EL (cell line): ENCODE data around the gene RBM15.

Source experiments
- DNase-seq: peaks from one replicate; pipeline ENCODE4 v3.0.0-alpha.2; 2016

Gene RBM15

DNA sequence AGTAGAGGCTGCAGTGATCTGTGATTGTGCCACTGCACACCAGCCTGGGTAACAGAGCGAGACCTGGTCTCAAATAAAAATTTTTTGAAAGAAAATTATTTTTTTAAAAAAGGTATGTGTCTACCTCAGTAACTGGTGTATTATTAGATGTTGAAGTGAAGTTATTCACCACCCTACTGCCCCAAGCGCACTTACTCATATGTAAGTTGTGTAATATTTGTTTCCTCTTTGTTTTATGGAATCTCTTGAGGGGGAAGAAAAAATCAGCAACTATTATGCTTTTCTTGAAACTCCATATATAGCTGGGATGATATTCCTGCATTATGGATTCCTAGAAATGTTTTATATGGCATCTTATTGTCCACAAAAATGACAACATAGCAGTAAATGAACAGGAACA is 21.3 kb downstream of the RBM15 start:
- DNase-seq = no peak

GRCh38 chr1:110361856-110362255 is 22.7 kb downstream of the RBM15 start:
- no peak for DNase-seq

DNA sequence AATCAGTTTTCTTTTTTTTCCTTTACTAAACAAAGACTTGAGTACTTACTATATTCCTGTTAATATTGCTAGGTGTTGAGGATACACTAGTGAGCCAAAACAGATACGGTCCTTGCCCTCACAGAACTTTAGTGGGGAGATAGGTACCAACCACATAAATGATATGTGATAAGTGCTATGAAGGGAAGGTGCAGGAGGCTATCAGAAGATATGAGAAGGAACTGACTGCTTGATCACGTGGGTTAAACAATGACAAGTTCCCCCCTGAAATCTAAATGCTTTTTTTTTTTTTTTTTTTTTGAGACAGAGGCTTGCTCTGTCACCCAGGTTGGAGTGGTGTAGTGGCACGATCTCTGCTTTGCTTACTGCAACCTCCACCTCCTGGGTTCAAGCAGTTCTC is 25.0 kb downstream of the RBM15 start:
- DNase-seq = no peak

DNA sequence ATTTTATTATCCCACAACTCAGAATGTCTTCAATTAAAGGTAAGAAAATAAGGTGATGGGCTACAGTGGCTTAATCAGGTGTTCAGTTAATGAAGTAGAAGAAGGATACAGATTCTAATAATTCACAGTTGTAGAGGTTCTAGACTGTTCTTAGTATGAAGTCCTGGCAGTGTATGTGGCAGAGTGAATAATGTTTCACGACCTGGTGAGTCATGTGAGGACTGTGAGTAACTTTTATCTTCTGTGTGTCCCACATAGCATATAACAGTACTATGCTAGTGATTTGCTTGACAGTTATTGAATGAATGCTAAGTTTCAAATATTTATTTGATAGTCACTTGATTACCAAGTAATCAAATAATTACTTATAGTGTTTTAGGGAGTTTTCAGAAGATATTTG is 31.6 kb downstream of the RBM15 start:
- peak; percentile 69 for DNase-seq

DNA sequence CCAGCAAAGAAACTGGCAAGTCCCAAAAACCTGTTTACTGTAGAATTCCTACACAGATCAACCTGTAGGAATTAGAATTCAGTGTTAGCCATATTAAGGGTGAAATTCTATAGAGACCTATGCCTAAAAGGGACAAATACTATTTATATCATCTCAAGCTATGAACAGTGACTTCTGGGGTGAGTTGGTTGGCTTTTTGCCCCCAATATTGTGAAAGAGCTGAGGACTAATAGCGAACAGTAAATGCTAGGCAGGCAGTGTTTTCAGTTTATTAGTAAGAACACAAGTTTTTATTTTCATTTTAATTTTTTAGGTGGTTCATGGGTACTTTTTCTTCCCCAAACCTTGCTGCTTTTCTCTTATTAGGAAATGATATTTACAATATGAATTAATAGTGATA is 36.3 kb downstream of the RBM15 start:
- DNase-seq = no peak

DNA sequence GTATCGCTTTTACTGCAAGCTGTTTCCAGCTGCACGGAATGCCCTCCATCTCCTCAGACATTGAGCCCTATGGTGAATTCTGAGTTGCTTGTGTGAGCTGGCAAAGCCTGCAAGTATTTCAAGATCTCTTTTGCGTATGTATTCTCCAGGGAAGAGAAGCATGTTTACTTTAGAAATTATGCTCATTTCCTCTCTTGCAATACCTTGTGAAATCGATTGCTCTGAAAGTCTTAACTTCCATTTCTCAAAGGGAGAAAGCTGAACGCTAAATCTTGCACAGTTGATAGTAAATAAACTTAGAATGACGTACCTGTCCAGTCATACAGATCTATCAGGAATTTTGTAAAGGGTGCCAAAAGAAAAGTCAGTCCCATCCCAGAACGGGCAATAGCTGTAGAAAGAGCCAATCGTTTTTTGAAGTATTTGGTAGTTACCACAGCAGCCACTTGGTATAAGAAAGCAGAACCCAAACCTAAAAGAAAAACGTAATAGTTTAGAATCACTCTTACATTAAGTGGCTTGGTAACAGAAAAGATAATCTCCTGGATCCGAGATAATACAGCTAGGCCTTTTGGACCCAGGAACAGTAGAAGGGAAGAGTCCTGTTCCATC is 41.6 kb downstream of the RBM15 start:
- DNase-seq = no peak

DNA sequence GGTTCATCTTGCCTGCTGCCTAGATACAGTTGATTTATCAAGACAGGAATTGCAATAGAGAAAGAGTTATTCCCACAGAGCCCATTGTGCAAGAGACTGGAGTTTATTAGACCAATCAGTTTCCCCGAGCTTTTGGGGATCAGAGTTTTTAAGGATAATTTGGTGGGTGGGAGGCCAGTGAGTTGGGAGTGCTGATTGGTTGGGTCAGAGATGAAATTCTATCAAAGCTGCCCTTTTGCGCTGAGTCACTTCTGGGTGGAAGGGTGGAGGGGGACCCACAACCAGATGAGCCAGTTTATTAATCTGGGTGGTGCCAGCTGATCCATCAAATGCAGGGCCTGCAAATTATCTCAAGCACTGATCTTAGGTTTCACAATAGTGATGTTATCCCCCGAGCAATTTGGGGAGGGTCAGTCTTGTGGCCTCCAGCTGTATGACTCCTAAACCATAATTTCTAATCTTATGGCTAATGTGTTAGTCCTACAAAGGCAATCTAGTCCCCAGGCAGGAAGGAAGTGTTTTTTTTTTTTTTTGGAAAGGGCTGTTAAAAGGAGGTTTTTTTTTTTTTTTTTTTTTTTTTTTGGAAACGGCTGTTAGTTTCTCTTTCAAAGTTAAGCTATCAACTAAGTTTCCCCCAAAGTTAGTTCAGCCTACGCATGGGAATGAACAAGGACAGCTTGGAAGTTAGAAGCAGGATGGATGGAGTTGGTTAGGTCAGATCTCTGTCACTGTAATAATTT is 44.2 kb downstream of the RBM15 start:
- DNase-seq = peak; percentile 56

DNA sequence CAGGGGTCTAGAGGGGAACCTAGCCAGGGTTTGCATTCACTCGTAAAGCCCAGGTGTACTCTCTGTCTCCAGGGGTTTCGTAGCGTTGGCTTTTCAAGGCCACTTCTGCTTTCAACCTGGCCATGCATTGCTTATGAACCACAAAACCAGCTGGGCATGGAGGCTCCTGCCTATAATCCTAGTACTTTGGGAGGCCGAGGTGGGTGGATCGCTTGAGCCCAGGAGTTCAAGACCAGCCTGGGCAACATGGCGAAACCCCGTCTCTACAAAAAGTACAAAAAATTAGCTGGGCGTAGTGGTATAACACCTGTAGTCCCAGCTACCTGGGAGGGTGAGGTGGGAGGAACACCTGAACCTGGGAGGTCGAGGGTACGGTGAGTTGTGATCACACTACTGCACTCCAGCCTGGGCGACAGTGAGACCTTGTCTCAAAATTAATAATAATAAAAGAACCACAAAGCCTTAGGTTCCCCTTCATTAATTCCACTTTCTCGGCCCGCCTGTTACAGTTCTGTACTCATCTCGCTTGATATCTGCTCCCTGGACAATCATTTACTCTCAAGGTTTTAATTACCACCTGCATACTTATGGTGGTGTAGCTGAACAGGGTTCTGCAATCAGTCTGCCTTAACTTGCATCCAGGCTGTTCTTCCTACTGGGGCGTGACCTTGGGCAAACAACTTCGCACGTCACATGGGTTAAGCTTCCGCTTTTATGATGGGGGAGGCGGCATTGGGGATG is 45.6 kb downstream of the RBM15 start:
- no peak for DNase-seq

DNA sequence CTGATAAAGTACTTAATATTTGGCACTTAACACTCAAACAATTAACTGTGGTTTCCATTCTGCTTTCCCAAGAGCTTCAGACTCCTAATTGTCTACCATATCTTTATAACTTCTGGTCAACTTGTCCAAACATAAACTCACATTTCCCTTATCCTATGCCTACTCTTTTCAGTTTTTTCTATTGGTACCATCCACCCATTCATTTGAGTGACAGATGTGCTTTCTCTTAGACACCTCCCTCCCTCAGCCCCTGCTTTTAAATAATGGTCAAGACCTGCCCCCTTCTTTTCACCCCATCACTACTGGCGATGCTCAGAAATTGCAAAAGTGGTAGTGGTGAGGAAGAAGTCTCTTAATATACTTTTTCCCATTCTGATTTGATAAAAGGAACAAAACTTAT is 46.2 kb downstream of the RBM15 start:
- no peak for DNase-seq

- no peak for DNase-seq
Measured at GRCh38 chr1:110387048-110387754, 48.0 kb downstream of the RBM15 start.

DNA sequence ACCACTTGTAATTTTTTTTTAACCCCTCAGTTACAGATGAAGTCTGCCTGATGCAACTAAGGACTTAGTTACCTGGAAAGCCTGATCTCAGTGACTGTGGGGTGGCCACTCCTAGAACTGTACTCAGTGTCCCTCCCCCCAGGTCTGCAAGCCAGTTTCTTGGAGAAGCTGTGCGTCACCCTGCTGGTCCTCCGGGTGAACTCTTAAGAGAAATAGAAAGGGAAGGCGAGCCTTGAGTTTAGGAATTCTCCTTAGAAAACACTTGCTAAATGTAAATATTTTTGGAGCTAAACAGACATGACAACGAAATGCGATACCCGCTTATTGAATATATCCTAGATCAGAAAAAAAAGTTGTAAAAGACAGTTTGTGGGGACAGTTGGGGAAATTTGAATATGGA is 50.9 kb downstream of the RBM15 start:
- DNase-seq = peak; percentile 74

GRCh38 chr1:110390692-110391245 is 51.6 kb downstream of the RBM15 start, which contains the start of gene SLC16A4:
SLC16A4 (minus strand) TSS chr1:110391026; CDS start chr1:110389323, 1,703 bp downstream.
- peak; percentile 86 for DNase-seq

DNA sequence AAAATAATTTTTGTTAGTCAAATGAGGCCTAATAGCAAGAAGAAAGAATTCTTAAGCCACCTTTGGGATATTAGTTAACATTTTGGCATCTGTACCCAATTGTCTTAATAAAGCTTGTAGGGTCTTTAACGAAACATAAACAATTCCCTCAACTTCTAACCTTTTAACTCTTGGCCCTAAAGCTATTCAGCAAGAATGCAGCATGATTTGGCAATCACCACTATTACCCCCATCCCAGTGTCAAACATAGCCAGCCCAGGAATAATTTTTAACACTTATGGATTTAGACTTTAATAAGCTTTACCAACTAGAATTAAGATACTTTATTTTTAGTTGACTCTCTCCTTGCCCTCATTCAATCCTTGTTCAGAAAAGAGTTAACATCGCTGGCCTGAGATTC is 54.1 kb downstream of the RBM15 start:
- DNase-seq = no peak

DNA sequence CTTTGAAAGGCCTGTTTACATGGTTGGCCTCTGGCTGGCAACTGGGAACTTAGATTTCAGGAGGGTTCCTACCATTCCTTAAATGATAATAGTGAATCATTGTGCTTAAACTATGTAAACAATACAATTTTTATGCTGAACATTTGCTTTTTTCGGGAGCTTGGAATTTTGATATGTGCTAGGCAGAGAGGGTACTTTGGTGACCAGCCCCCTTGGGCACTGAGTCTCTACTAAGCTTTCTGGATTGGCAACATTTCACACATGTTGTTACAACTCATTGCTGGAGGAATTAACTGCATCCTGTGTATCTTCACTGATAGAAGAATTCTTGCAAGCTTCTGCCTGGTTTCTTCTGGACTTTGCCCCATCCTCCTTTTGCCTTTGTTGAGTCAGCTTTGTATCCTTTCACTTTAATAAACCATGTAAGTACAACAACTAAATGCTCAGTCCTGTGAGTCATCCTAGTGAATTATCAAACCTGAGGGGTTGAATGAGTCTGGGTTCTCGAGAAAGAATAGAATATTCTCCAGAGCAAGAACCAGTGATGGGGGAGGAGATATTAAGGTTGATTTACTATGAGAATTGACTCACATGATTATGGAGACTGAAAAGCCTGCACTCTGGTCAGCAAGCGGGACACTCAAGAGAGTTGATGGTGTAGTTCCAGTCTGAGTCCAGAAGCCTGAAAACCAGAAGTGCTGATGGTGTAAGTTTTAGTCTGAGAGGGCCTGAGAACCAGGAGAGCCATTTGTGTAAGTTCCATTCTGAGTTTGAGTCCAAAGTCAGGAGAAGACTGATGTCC is 54.7 kb downstream of the RBM15 start:
- DNase-seq = peak; percentile 83

DNA sequence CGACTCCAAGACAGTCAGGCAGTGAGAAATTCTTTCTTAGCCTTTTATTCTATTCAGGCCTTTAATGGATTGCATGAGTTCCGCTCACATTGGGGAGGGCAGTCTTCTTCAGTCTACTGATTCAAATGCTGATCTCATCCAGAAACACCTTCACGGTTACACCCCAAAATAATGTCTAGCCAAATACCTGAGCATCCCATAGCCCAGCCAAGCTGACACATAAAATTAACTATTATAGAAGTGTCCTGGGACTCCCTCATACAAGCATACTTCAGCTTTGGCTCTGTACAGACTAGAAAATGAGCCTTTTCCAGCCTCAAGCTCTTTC is 55.3 kb downstream of the RBM15 start:
- no peak for DNase-seq
